Measurements from ENCODE around the gene TCERG1L.

Gene TCERG1L

GRCh38 chr10:131246775-131247174, 64.7 kb downstream of the TCERG1L start:
- no peak overlapping the region for H3K4me3 ChIP-seq
- DNase-seq (ENCODE audit: low spot score) = no peak
- no peak overlapping the region for H3K27ac ChIP-seq
- TF ChIP-seq, protein P1, sequence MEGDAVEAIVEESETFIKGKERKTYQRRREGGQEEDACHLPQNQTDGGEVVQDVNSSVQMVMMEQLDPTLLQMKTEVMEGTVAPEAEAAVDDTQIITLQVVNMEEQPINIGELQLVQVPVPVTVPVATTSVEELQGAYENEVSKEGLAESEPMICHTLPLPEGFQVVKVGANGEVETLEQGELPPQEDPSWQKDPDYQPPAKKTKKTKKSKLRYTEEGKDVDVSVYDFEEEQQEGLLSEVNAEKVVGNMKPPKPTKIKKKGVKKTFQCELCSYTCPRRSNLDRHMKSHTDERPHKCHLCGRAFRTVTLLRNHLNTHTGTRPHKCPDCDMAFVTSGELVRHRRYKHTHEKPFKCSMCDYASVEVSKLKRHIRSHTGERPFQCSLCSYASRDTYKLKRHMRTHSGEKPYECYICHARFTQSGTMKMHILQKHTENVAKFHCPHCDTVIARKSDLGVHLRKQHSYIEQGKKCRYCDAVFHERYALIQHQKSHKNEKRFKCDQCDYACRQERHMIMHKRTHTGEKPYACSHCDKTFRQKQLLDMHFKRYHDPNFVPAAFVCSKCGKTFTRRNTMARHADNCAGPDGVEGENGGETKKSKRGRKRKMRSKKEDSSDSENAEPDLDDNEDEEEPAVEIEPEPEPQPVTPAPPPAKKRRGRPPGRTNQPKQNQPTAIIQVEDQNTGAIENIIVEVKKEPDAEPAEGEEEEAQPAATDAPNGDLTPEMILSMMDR (IDR thresholded peaks at IDR 0.05) = no peak

DNA sequence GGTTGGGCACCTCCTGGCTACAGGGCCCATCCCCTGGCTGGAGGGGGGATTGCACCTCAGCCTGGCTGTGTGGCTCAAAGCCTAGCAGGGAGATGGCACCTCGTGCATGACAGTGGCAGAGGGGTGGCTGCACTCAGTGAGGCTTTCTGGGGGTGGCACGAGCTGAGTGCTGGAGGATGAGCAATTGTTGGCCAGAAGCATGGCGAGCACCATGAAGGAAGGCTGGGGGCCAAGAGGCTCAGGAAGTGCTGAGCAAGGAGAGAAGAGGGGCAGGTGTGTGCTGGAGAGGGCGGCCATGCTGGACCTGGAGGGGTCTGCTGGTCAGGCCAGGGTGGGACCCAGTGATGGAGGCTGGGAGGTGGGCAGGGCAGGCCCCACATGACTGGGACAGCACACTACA, 65.4 kb downstream of the TCERG1L start:
- H3K4me3 ChIP-seq = no peak overlapping the region

GRCh38 chr10:131245475-131246059, 66.0 kb downstream of the TCERG1L start:
- no peak for DNase-seq (ENCODE audit: low spot score)
- Histone ChIP-seq H3K4me3 (no peak overlapping the region), H3K27ac (no peak overlapping the region)
- TF ChIP-seq, protein P1 (IDR thresholded peaks at IDR 0.05) = no peak

More for the DNA sequence above, 65.4 kb downstream of the TCERG1L start:
- TF ChIP-seq, protein P1 (IDR thresholded peaks at IDR 0.05) = no peak
- no peak for DNase-seq (ENCODE audit: low spot score)
- no peak overlapping the region for H3K27ac ChIP-seq

- H3K4me3 ChIP-seq = no peak overlapping the region
- no peak overlapping the region for H3K27ac ChIP-seq
- DNase-seq (ENCODE audit: low spot score) = no peak
- TF ChIP-seq, protein P1 (IDR thresholded peaks at IDR 0.05) = no peak
Observed at GRCh38 chr10:131244836-131245235, 66.7 kb downstream of the TCERG1L start.

DNA sequence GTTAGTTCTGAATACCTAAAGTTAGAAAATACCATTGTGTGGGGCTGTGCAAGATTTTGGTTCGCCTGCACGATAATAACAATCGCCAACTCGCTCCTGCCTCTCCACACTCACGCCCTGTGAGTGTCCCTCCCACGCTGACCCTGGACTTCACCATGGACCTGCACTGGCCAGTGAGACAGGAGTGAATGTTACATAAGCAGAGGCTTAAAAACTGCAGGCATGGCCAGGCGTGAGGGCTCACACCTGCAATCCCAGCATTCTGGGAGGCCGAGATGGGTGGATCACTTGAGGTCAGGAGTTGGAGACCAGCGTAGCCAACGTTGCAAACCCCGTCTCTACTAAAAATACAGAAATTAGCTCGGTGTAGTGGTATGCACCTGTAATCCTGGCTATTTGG, 68.4 kb downstream of the TCERG1L start:
- TF ChIP-seq, protein P1 (IDR thresholded peaks at IDR 0.05) = no peak
- no peak overlapping the region for H3K4me3 ChIP-seq
- DNase-seq (ENCODE audit: low spot score) = no peak
- H3K27ac ChIP-seq = no peak overlapping the region

- TF ChIP-seq, protein P1 (IDR thresholded peaks at IDR 0.05) = no peak
- DNase-seq (ENCODE audit: low spot score) = no peak
- Histone ChIP-seq H3K27ac (no peak overlapping the region), H3K4me3 (no peak overlapping the region)
Observed at GRCh38 chr10:131242007-131242406, 69.5 kb downstream of the TCERG1L start.

DNA sequence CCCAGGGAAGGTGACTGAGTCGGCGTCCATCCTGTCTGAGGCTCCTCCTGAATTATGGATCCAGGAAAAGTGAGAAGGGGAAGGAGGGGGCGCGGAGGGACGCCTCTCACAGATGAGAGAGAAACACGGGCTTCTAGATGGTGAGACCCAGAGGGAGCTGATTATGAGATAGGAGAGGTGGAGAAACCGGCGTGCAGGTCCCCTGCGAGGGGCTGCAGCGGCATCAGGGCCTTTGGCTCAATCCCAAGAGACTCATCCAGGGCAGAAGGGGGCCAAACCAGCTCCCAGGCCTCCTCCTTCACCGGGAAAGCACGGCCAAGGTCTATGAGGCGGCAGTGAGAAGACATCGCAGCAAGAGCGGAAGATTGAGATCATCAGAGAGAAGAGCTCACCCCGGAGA, 70.8 kb downstream of the TCERG1L start:
- no peak for DNase-seq (ENCODE audit: low spot score)
- H3K27ac ChIP-seq = no peak overlapping the region
- TF ChIP-seq, protein P1 (IDR thresholded peaks at IDR 0.05) = no peak
- H3K4me3 ChIP-seq = no peak overlapping the region

Data from coronary artery (tissue), 2 donors.